ENCODE data around the gene TMPRSS7. TPM values are rescaled to one million over a fixed set of nuclear protein-coding genes. Genes with fewer than 3 reads are reported as not detected.

Gene TMPRSS7

DNA sequence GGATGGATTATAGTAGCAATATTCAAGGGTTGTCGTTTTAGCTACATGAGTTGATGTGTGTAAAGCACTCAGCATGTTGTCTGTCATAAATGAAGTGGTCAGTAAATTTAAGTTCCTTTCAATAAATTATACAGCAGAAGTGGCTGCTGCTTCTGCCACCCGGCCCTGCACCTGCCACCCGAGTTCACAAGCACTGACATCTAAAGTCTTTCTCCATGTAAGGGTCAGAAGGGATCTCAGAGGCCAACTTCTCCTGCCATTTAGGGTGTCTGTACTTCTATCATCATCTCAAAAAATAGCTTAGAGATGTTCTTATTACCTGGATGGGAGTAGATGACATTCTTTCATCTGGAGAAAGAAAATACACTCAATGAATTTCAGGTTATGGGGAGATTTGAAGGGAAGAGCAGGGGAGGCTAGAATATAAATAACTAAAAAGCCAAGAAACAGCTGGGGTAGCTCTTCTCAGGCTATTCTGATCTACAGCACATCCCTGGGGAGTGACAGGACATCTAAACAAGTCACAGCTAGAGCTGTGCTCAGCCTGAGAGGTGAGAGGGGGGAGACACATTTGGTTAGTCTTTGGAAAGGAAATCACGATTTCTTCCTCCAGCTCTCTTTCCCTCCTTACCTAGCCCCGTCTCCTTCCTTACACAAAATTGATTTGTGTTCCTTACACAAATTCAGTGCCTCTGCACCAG lies 90.5 kb downstream of the TMPRSS7 start:
- no peaks in the 10 kb centered on the region for H3K9me3 ChIP-seq (replicated peaks; ENCODE audit: low read length)
- H3K4me3 ChIP-seq (ENCODE audit: low read length), result no peak overlapping the region
- no peaks in the 10 kb centered on the region for H3K4me1 ChIP-seq (ENCODE audit: control insufficient read depth, insufficient read depth, low read length)
- H3K9ac ChIP-seq (ENCODE audit: low read depth, low read length), result no peak overlapping the region
- no peaks in the 10 kb centered on the region for H3K27me3 ChIP-seq (ENCODE audit: control insufficient read depth, insufficient read depth, low read length)
- H3K4me2 ChIP-seq (ENCODE audit: low read length), result no peak overlapping the region
- H3K36me3 ChIP-seq (ENCODE audit: insufficient read depth, low read length), result peaks cover 3% of the 10 kb centered on the region

DNA sequence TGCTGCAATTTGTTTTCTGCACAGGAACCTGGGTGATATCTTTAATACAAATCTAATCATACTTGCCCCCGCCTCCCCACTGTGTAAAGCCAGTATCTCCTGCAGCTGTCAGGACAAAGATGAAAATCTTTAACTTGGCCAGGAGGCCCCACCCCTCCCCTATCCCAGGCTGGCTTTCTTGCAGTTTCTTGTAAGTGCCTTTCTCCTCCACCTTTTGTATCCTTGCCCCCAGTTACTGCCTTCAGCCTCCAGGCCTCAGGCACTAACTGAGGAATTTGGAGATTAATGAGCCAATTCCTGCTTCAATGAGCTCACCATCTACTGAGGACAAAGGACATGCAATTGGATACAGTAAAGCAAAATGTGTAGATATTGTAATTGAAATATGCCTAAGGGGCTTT lies 92.0 kb downstream of the TMPRSS7 start:
- H3K36me3 ChIP-seq (ENCODE audit: insufficient read depth, low read length), result peaks cover under 1% of the 10 kb centered on the region
- no peaks in the 10 kb centered on the region for H3K4me1 ChIP-seq (ENCODE audit: control insufficient read depth, insufficient read depth, low read length)
- no peak overlapping the region for H3K9ac ChIP-seq (ENCODE audit: low read depth, low read length)
- H3K4me3 ChIP-seq (ENCODE audit: low read length), result no peak overlapping the region
- H3K9me3 ChIP-seq (replicated peaks; ENCODE audit: low read length), result no peaks in the 10 kb centered on the region
- no peak overlapping the region for H3K4me2 ChIP-seq (ENCODE audit: low read length)
- no peaks in the 10 kb centered on the region for H3K27me3 ChIP-seq (ENCODE audit: control insufficient read depth, insufficient read depth, low read length)

DNA sequence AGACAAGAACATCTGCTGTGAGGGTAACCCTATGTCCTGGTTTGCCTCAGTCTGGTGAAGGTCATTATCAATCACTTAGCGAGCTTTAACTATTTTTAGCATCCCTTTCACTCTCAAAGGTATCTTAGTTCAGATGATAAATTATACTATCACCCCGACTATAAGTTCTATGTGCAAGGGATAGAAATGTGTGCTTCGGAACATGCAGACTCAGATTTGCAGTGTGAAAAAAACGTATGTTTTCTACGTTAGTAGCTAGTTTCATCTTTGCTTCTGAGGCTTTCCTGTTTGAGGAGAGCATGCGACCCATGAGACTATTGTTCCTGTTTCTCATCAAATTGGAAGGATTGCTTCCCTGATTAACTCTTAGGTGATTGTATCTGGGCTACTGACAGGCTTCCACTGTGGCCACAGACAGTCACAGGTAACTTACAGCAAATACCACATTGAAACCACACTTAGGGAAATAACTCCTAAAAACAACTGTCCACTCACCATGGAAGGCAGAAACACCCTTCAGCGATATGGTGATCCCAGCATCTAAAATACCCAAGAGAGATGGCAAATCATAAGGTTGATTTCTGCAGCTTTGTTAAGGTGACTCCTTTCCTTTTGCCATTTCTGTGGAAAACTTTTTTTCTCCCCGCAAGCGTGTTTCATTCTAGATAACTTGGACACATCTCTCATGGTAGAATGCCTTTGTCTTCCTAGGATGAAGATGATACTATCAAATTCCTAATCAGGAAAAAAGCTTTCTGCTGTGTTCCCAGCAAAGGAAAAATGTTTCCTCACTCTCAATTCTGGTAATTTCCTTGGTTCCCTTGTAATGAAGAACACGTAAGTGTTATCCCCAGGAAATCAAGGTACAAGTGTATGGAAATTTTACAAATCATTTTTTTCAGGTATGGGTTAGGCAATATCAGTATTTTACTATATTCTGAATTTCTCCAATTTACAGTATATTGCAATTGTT lies 93.3 kb downstream of the TMPRSS7 start:
- Histone ChIP-seq H3K4me1 (ENCODE audit: control insufficient read depth, insufficient read depth, low read length) (no peaks in the 10 kb centered on the region), H3K36me3 (ENCODE audit: insufficient read depth, low read length) (no peaks in the 10 kb centered on the region), H3K27me3 (ENCODE audit: control insufficient read depth, insufficient read depth, low read length) (no peaks in the 10 kb centered on the region), H3K9ac (ENCODE audit: low read depth, low read length) (no peak overlapping the region), H3K4me2 (ENCODE audit: low read length) (no peak overlapping the region), H3K4me3 (ENCODE audit: low read length) (no peak overlapping the region), H3K9me3 (replicated peaks; ENCODE audit: low read length) (no peaks in the 10 kb centered on the region)

DNA sequence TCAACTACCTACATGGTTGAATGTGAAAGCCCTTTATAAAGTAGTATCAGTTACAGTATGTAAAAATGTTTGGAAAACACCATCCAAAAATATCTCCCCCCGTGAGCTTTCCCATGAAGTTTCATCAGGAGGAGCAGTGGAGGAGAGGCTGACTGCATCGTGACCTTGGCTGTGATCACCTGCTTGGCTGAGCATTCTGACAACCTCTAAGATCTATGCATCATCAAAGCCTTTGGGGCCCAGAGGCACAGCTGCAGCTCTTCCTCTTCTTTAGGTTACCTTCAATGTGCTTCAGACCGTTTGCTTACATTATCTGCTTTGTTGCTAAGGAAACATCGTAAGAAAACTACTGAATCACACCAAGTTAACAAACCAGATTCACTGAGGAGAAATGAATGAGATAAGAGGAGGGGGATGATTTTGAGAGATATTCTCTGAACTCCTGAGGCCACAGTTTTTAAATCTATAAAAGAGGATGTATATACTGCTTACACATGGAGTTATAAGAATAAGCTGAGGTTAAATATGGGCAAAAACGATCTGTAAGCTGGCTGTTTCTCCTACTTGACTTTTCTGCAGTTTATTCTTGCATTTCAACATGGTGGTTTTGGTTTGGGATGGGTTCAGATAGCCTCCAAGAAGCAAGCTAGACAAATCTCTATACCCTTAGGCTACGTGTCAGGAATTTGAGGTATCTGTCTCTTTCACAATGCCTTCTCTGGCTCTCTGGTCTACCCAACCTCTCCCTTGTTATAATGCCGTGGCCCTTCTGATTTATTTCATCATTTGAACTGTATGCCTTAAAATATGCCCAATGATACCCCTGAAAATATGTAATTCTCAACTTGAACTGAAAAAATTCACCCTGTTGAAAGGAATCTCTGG lies 94.5 kb downstream of the TMPRSS7 start:
- H3K9ac ChIP-seq (ENCODE audit: low read depth, low read length), result no peak overlapping the region
- no peak overlapping the region for H3K4me3 ChIP-seq (ENCODE audit: low read length)
- no peaks in the 10 kb centered on the region for H3K27me3 ChIP-seq (ENCODE audit: control insufficient read depth, insufficient read depth, low read length)
- no peaks in the 10 kb centered on the region for H3K36me3 ChIP-seq (ENCODE audit: insufficient read depth, low read length)
- H3K4me2 ChIP-seq (ENCODE audit: low read length), result no peak overlapping the region
- H3K4me1 ChIP-seq (ENCODE audit: control insufficient read depth, insufficient read depth, low read length), result no peaks in the 10 kb centered on the region
- H3K9me3 ChIP-seq (replicated peaks; ENCODE audit: low read length), result no peaks in the 10 kb centered on the region

DNA sequence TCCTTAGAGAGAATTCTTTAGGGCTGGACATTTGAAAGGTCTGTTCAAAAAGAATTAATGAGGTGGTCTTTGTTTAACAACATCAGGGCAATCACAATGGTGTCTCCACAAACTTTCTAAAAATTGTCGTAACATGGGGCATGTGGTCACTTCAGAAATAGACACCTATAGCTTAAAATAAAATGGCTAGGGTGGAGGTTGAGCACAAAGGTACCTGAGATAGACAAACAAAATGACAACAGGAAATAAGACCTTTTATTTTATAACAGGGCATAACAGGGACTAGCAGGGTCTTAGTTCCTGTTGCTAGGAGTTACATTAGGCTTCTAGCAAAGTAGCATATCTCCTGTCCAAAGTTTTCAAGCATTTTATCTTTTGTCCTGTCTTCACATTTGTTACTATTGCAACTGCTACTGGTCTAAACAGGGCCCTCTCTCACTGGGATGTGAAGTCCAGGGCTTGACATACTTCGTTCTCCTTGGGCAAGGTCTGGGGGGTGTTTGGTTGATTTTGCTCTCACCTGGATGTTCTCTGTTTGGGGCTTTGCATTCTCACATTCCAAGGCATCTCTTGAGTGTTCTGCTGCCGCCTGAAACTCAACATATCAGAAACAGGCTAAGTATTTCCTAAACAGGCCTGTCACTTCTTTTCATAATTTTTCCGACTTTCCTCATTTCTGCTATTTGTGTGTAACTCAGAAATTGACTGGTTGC lies 95.5 kb downstream of the TMPRSS7 start:
- Histone ChIP-seq H3K36me3 (ENCODE audit: insufficient read depth, low read length) (no peaks in the 10 kb centered on the region), H3K4me3 (ENCODE audit: low read length) (no peak overlapping the region), H3K4me2 (ENCODE audit: low read length) (no peak overlapping the region), H3K9me3 (replicated peaks; ENCODE audit: low read length) (no peaks in the 10 kb centered on the region), H3K27me3 (ENCODE audit: control insufficient read depth, insufficient read depth, low read length) (no peaks in the 10 kb centered on the region), H3K4me1 (ENCODE audit: control insufficient read depth, insufficient read depth, low read length) (no peaks in the 10 kb centered on the region), H3K9ac (ENCODE audit: low read depth, low read length) (no peak overlapping the region)

DNA sequence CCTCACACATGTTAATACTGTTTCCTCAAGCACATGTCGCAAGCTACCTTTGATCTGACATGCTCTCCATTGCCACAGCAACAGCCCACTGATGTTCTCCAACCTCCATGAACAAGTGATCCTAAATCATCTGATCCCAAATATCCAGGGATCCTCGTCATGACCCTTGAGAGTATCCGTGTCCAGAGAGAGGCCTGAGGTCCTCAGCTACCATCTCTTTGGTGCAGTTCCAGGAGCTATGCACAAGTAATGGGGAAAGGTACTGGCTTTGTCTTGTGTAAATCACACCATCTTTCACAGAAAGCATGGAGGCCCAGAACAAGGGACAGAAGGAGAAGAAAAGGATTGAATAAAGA lies 96.1 kb downstream of the TMPRSS7 start:
- no peak overlapping the region for H3K9ac ChIP-seq (ENCODE audit: low read depth, low read length)
- H3K4me3 ChIP-seq (ENCODE audit: low read length), result no peak overlapping the region
- no peaks in the 10 kb centered on the region for H3K9me3 ChIP-seq (replicated peaks; ENCODE audit: low read length)
- no peaks in the 10 kb centered on the region for H3K27me3 ChIP-seq (ENCODE audit: control insufficient read depth, insufficient read depth, low read length)
- H3K4me1 ChIP-seq (ENCODE audit: control insufficient read depth, insufficient read depth, low read length), result no peaks in the 10 kb centered on the region
- no peaks in the 10 kb centered on the region for H3K36me3 ChIP-seq (ENCODE audit: insufficient read depth, low read length)
- no peak overlapping the region for H3K4me2 ChIP-seq (ENCODE audit: low read length)

Small RNA genes within 50 kb of the gene (small RNA-seq; reads per million reads assigned to genes)
- not detected for gene MIR567
